ENCODE data around the gene NUP188.
"Not testable (repeated sequence)": the region's sequence is repeated elsewhere in the genome, so short reads cannot be mapped to it uniquely, and the experiment has no call there.

The NUP188 gene

GRCh38 chr9:128944966-128945365 lies 2.5 kb upstream of the NUP188 start:
- H3K27me3 ChIP-seq (replicated peaks; ENCODE audit: control insufficient read depth, insufficient read depth, low read length, poor library complexity, severe bottlenecking); H3K27ac ChIP-seq (ENCODE audit: insufficient read depth, low read length, poor library complexity, severe bottlenecking); H3K4me3 ChIP-seq (ENCODE audit: insufficient read depth, low read depth, low read length, poor library complexity, severe bottlenecking); DNase-seq; H3K9me3 ChIP-seq (ENCODE audit: control insufficient read depth, low read length); H3K36me3 ChIP-seq (ENCODE audit: control insufficient read depth, insufficient read depth, low read length): not testable (repeated sequence)
- peaks cover 13% of the 10 kb centered on the region for H3K4me1 ChIP-seq (ENCODE audit: control insufficient read depth, insufficient read depth, low read length, poor library complexity, severe bottlenecking)

- H3K27ac ChIP-seq (ENCODE audit: insufficient read depth, low read length, poor library complexity, severe bottlenecking): no peak overlapping the region
- H3K4me3 ChIP-seq (ENCODE audit: insufficient read depth, low read depth, low read length, poor library complexity, severe bottlenecking): no peak overlapping the region
- H3K9me3 ChIP-seq (ENCODE audit: control insufficient read depth, low read length): no peaks in the 10 kb centered on the region
- DNase-seq: no peak
- no peaks in the 10 kb centered on the region for H3K27me3 ChIP-seq (replicated peaks; ENCODE audit: control insufficient read depth, insufficient read depth, low read length, poor library complexity, severe bottlenecking)
- H3K4me1 ChIP-seq (ENCODE audit: control insufficient read depth, insufficient read depth, low read length, poor library complexity, severe bottlenecking): peaks cover 13% of the 10 kb centered on the region
- H3K36me3 ChIP-seq (ENCODE audit: control insufficient read depth, insufficient read depth, low read length): peaks cover 6% of the 10 kb centered on the region
Measured at GRCh38 chr9:128945798-128946501, 1.5 kb upstream of the NUP188 start.

GRCh38 chr9:128946571-128947276 lies 775 bp upstream of the NUP188 start:
- no peaks in the 10 kb centered on the region for H3K27me3 ChIP-seq (replicated peaks; ENCODE audit: control insufficient read depth, insufficient read depth, low read length, poor library complexity, severe bottlenecking)
- H3K9me3 ChIP-seq (ENCODE audit: control insufficient read depth, low read length): no peaks in the 10 kb centered on the region
- H3K4me1 ChIP-seq (ENCODE audit: control insufficient read depth, insufficient read depth, low read length, poor library complexity, severe bottlenecking): peaks cover 13% of the 10 kb centered on the region
- H3K36me3 ChIP-seq (ENCODE audit: control insufficient read depth, insufficient read depth, low read length): peaks cover 6% of the 10 kb centered on the region
- DNase-seq: no peak
- H3K27ac ChIP-seq (ENCODE audit: insufficient read depth, low read length, poor library complexity, severe bottlenecking): peak overlapping the region; percentile 87
- peak overlapping the region; percentile 85 for H3K4me3 ChIP-seq (ENCODE audit: insufficient read depth, low read depth, low read length, poor library complexity, severe bottlenecking)

- Histone ChIP-seq H3K27ac (ENCODE audit: insufficient read depth, low read length, poor library complexity, severe bottlenecking) (peak overlapping the region; percentile 87), H3K4me3 (ENCODE audit: insufficient read depth, low read depth, low read length, poor library complexity, severe bottlenecking) (peak overlapping the region; percentile 85), H3K4me1 (ENCODE audit: control insufficient read depth, insufficient read depth, low read length, poor library complexity, severe bottlenecking) (peaks cover 13% of the 10 kb centered on the region), H3K27me3 (replicated peaks; ENCODE audit: control insufficient read depth, insufficient read depth, low read length, poor library complexity, severe bottlenecking) (no peaks in the 10 kb centered on the region), H3K36me3 (ENCODE audit: control insufficient read depth, insufficient read depth, low read length) (peaks cover 6% of the 10 kb centered on the region), H3K9me3 (ENCODE audit: control insufficient read depth, low read length) (no peaks in the 10 kb centered on the region)
- DNase-seq: no peak
Measured at GRCh38 chr9:128947277-128947526, 297 bp upstream of the NUP188 start.

GRCh38 chr9:128961403-128961802 lies 13.9 kb downstream of the NUP188 start:
- H3K36me3 ChIP-seq (ENCODE audit: control insufficient read depth, insufficient read depth, low read length): peaks cover 34% of the 10 kb centered on the region
- not testable (repeated sequence) for DNase-seq; H3K27ac ChIP-seq (ENCODE audit: insufficient read depth, low read length, poor library complexity, severe bottlenecking)

GRCh38 chr9:128969491-128969890 lies 22.0 kb downstream of the NUP188 start:
- H3K36me3 ChIP-seq (ENCODE audit: control insufficient read depth, insufficient read depth, low read length): peaks cover 72% of the 10 kb centered on the region
- no peak overlapping the region for H3K4me3 ChIP-seq (ENCODE audit: insufficient read depth, low read depth, low read length, poor library complexity, severe bottlenecking)

More at GRCh38 chr9:128961403-128961802, 13.9 kb downstream of the NUP188 start:
- not testable (repeated sequence) for H3K4me1 ChIP-seq (ENCODE audit: control insufficient read depth, insufficient read depth, low read length, poor library complexity, severe bottlenecking); H3K27me3 ChIP-seq (replicated peaks; ENCODE audit: control insufficient read depth, insufficient read depth, low read length, poor library complexity, severe bottlenecking); H3K9me3 ChIP-seq (ENCODE audit: control insufficient read depth, low read length); H3K4me3 ChIP-seq (ENCODE audit: insufficient read depth, low read depth, low read length, poor library complexity, severe bottlenecking)

GRCh38 chr9:128972956-128973355 lies 25.5 kb downstream of the NUP188 start:
- Histone ChIP-seq H3K9me3 (ENCODE audit: control insufficient read depth, low read length) (no peaks in the 10 kb centered on the region), H3K27me3 (replicated peaks; ENCODE audit: control insufficient read depth, insufficient read depth, low read length, poor library complexity, severe bottlenecking) (no peaks in the 10 kb centered on the region), H3K4me3 (ENCODE audit: insufficient read depth, low read depth, low read length, poor library complexity, severe bottlenecking) (no peak overlapping the region), H3K4me1 (ENCODE audit: control insufficient read depth, insufficient read depth, low read length, poor library complexity, severe bottlenecking) (no peaks in the 10 kb centered on the region), H3K36me3 (ENCODE audit: control insufficient read depth, insufficient read depth, low read length) (peaks cover 78% of the 10 kb centered on the region), H3K27ac (ENCODE audit: insufficient read depth, low read length, poor library complexity, severe bottlenecking) (no peak overlapping the region)
- no peak for DNase-seq

More at GRCh38 chr9:128969491-128969890, 22.0 kb downstream of the NUP188 start:
- DNase-seq: no peak
- Histone ChIP-seq H3K27ac (ENCODE audit: insufficient read depth, low read length, poor library complexity, severe bottlenecking) (no peak overlapping the region), H3K4me1 (ENCODE audit: control insufficient read depth, insufficient read depth, low read length, poor library complexity, severe bottlenecking) (no peaks in the 10 kb centered on the region), H3K27me3 (replicated peaks; ENCODE audit: control insufficient read depth, insufficient read depth, low read length, poor library complexity, severe bottlenecking) (no peaks in the 10 kb centered on the region), H3K9me3 (ENCODE audit: control insufficient read depth, low read length) (no peaks in the 10 kb centered on the region)

GRCh38 chr9:128979111-128979510 lies 31.6 kb downstream of the NUP188 start:
- Histone ChIP-seq H3K9me3 (ENCODE audit: control insufficient read depth, low read length) (no peaks in the 10 kb centered on the region), H3K36me3 (ENCODE audit: control insufficient read depth, insufficient read depth, low read length) (peaks cover 71% of the 10 kb centered on the region), H3K27me3 (replicated peaks; ENCODE audit: control insufficient read depth, insufficient read depth, low read length, poor library complexity, severe bottlenecking) (no peaks in the 10 kb centered on the region), H3K4me1 (ENCODE audit: control insufficient read depth, insufficient read depth, low read length, poor library complexity, severe bottlenecking) (no peaks in the 10 kb centered on the region), H3K27ac (ENCODE audit: insufficient read depth, low read length, poor library complexity, severe bottlenecking) (no peak overlapping the region), H3K4me3 (ENCODE audit: insufficient read depth, low read depth, low read length, poor library complexity, severe bottlenecking) (no peak overlapping the region)
- no peak for DNase-seq

- no peaks in the 10 kb centered on the region for H3K27me3 ChIP-seq (replicated peaks; ENCODE audit: control insufficient read depth, insufficient read depth, low read length, poor library complexity, severe bottlenecking)
Measured at GRCh38 chr9:128983536-128983935, 36.0 kb downstream of the NUP188 start.

GRCh38 chr9:128986671-128987070 lies 39.2 kb downstream of the NUP188 start:
- DNase-seq: no peak
- Histone ChIP-seq H3K36me3 (ENCODE audit: control insufficient read depth, insufficient read depth, low read length) (peaks cover 69% of the 10 kb centered on the region), H3K4me3 (ENCODE audit: insufficient read depth, low read depth, low read length, poor library complexity, severe bottlenecking) (no peak overlapping the region), H3K27ac (ENCODE audit: insufficient read depth, low read length, poor library complexity, severe bottlenecking) (no peak overlapping the region), H3K27me3 (replicated peaks; ENCODE audit: control insufficient read depth, insufficient read depth, low read length, poor library complexity, severe bottlenecking) (no peaks in the 10 kb centered on the region), H3K4me1 (ENCODE audit: control insufficient read depth, insufficient read depth, low read length, poor library complexity, severe bottlenecking) (no peaks in the 10 kb centered on the region), H3K9me3 (ENCODE audit: control insufficient read depth, low read length) (no peaks in the 10 kb centered on the region)

More at GRCh38 chr9:128983536-128983935, 36.0 kb downstream of the NUP188 start:
- no peaks in the 10 kb centered on the region for H3K9me3 ChIP-seq (ENCODE audit: control insufficient read depth, low read length)
- no peaks in the 10 kb centered on the region for H3K4me1 ChIP-seq (ENCODE audit: control insufficient read depth, insufficient read depth, low read length, poor library complexity, severe bottlenecking)
- DNase-seq: no peak
- H3K4me3 ChIP-seq (ENCODE audit: insufficient read depth, low read depth, low read length, poor library complexity, severe bottlenecking): no peak overlapping the region
- peaks cover 83% of the 10 kb centered on the region for H3K36me3 ChIP-seq (ENCODE audit: control insufficient read depth, insufficient read depth, low read length)
- H3K27ac ChIP-seq (ENCODE audit: insufficient read depth, low read length, poor library complexity, severe bottlenecking): no peak overlapping the region
